Measurements from ENCODE around the gene TGM2.

TGM2 gene

GRCh38 chr20:38177201-38177600, 12.1 kb upstream of the TGM2 start:
- DNase-seq (ENCODE audit: low read depth in 2 of 2): no peak

- DNase-seq (ENCODE audit: low read depth in 2 of 2): no peak
These were observed 10.5 kb upstream of the TGM2 start for GRCh38 chr20:38175304-38176180.

- DNase-seq (ENCODE audit: low read depth in 2 of 2): no peak
These were observed 8.4 kb upstream of the TGM2 start for GRCh38 chr20:38173237-38174156.

- DNase-seq (ENCODE audit: low read depth in 2 of 2): no peak
These were observed 7.3 kb upstream of the TGM2 start for GRCh38 chr20:38172408-38172807.

- no peak for DNase-seq (ENCODE audit: low read depth in 2 of 2)
These were observed 6.6 kb upstream of the TGM2 start for GRCh38 chr20:38171675-38172043.

- DNase-seq (ENCODE audit: low read depth in 2 of 2): no peak
These were observed 6.0 kb upstream of the TGM2 start for GRCh38 chr20:38170826-38171674.

- no peak for DNase-seq (ENCODE audit: low read depth in 2 of 2)
These were observed 5.3 kb upstream of the TGM2 start for GRCh38 chr20:38170219-38170825.

- no peak for DNase-seq (ENCODE audit: low read depth in 2 of 2)
These were observed 4.6 kb upstream of the TGM2 start for GRCh38 chr20:38169636-38170193.

GRCh38 chr20:38168791-38169589, 3.9 kb upstream of the TGM2 start:
- DNase-seq (ENCODE audit: low read depth in 2 of 2): no peak

GRCh38 chr20:38167851-38168760, 3.0 kb upstream of the TGM2 start:
- DNase-seq (ENCODE audit: low read depth in 2 of 2): no peak

GRCh38 chr20:38167328-38167850, 2.3 kb upstream of the TGM2 start:
- no peak for DNase-seq (ENCODE audit: low read depth in 2 of 2)

GRCh38 chr20:38166703-38167233, 1.7 kb upstream of the TGM2 start:
- DNase-seq (ENCODE audit: low read depth in 2 of 2): no peak

- no peak for DNase-seq (ENCODE audit: low read depth in 2 of 2)
These were observed 1.1 kb upstream of the TGM2 start for GRCh38 chr20:38165966-38166702.

GRCh38 chr20:38164624-38165088, 414 bp downstream of the TGM2 start:
- DNase-seq (ENCODE audit: low read depth in 2 of 2): no peak

- DNase-seq (ENCODE audit: low read depth in 2 of 2): no peak
These were observed 1.0 kb downstream of the TGM2 start for GRCh38 chr20:38164069-38164468.

GRCh38 chr20:38162878-38163875, 1.9 kb downstream of the TGM2 start:
- DNase-seq (ENCODE audit: low read depth in 2 of 2): no peak

- no peak for DNase-seq (ENCODE audit: low read depth in 2 of 2)
These were observed 2.9 kb downstream of the TGM2 start for GRCh38 chr20:38162149-38162548.
